ENCODE results near the gene CCDC148.

DNA sequence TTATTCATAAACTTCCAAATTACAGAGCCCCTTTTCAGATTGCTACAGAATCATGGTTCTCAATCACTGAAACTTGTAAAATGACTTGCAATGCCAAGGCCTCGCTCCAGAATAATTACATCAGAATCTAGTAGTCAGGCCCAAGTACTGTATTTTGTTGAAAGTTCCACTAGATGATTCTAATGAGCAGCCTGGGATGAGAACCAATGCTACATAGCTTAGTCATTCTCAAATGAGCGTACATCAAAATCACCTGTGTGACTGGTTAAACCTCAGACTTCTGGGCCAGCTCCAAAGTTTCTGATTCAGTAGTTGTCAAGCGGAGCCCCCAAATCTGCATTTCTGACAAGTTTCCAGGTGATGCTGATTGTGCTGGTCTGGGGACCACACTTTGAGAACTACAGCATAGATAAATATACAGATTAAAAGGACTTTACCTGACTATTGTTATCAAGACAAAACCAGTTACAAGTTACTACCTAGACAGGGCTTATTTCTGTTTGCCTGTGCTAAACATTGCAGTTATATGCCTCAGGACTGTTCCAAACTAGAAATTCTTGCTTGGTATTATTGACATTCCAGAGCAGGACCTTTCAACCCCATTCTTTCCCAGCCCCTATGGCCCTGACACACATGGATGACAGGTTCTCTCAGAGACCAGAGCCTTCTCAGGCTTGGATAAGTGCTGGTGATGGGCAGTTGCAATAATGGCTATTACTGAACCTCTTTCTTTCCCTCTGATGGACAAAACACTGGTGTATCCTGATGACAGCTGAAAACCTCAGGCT is 271.8 kb downstream of the CCDC148 start:
- no peak for TF ChIP-seq POLR2A (IDR thresholded peaks at IDR 0.05)
- TF ChIP-seq CTCF (IDR thresholded peaks at IDR 0.05 in 4 of 5, conservative IDR thresholded peaks at IDR 0.05 in 1 of 5), result no peak
